HG03439 (cell line): ENCODE data around the gene GDPD4.

Experiments
- ATAC-seq: cut with Tn5 transposase; IDR thresholded peaks from one replicate; pipeline ENCODE4 v1.9.1; 2021; ENCODE audit warnings: mild to moderate bottlenecking, moderate library complexity; ENCODE audit not compliant: unreplicated experiment

The GDPD4 gene

DNA sequence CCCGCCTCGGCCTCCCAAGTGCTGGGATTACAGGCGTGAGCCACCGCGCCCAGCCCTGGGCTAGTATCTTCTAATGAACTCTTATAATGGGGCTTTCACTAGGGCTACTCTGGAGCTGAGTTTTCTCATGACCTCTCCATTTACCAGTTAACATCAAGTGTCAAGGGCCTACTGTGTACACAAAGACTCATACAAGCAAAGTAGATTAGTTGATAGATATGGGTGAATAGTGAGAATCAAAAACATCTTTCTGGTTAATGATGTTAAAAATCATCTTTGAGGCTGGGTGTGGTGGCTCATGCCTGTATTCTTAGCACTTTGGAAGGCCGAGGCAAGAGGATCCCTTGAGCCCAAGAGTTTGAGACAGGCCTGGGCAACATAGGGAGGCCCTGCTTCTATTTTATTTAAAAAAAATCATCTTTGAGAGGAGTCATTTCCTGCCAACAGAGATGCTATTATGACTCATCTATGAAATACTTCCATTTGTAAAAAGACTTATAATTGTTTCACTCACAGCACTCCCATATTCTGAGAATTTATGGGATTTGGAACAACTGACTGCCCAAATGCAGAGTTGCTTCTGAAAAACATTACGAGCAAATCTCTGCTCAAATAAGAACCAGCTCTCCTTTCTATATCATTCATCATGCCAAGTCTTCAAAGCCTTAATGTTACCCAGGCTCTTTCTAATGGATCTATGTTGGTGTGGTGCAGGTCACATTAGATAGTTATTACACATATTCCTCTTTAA is 57.0 kb downstream of the GDPD4 start:
- no peak for ATAC-seq

GRCh38 chr11:77236901-77237300 is 64.6 kb downstream of the GDPD4 start:
- no peak for ATAC-seq

DNA sequence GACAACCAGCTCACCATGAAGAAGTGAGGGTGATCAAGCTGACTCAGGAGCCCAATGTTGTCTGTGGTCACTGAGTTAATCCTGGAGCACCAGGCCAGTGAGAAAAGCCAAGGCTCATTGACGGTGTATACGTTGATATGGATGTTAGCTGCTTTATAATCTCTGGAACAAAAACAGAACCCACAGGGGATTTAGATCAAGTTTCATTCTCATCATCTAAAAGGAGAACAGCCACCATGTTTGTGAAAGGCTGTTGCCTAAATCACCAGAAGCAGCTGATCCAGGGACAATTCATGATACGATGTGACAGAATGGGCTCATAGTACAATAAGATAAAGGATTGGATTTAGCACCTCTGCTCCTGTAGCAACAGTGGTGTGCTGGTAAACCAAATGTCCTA is 68.5 kb downstream of the GDPD4 start:
- ATAC-seq = no peak

DNA sequence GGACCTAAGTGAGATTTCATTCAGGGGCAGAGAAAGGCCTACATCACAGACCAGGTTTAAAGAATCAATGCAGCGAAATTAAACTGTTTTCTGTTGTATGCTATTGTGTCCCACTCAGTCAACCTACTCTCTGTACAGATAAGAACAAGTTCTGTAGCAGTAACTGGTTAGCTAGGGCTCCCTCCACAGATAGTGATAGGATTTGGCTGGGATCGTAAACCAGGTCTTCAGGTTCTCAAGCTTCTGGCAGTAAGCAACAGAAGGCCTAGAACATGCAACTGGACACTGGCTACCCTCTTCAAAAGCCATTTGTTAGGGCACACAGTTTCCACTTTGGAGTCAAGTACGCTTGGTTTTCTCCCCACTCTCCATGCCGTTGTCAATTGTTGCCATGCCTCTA is 69.2 kb downstream of the GDPD4 start:
- no peak for ATAC-seq

GRCh38 chr11:77231800-77232199 is 69.7 kb downstream of the GDPD4 start:
- no peak for ATAC-seq

DNA sequence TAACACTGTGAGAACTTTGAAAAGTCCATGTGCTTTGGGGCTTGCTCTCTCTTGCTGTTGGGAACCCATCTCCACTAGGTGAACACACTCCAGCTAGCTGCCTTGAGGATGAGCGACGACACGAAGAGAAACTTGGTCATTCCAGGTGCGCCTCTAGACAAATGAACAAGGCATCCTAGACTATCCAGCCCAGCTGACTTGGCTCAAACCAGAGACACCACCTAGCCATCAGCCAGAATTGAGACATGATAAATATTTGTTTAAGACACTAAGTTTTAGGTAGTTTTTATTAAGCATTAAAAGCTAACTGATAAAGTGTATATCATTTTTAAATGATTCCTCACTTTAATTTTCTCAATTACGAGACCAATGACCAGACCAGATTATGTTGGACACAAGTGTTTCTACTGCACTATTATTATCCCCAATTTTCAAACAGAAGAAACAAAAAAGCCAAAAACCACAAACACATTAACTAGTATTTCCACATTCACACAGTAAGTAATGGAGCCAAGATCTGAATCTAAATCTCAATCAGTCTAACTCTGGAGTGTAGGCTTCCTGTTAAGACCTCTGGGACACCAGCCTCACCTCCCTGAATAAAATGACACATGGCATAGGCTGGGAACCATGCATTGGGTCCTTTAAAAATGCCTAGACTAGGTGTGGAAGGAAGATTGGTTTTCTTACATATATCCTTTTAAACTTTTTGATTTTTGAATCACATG is 70.4 kb downstream of the GDPD4 start:
- ATAC-seq = no peak

GRCh38 chr11:77223797-77224196 is 77.7 kb downstream of the GDPD4 start:
- ATAC-seq = no peak

DNA sequence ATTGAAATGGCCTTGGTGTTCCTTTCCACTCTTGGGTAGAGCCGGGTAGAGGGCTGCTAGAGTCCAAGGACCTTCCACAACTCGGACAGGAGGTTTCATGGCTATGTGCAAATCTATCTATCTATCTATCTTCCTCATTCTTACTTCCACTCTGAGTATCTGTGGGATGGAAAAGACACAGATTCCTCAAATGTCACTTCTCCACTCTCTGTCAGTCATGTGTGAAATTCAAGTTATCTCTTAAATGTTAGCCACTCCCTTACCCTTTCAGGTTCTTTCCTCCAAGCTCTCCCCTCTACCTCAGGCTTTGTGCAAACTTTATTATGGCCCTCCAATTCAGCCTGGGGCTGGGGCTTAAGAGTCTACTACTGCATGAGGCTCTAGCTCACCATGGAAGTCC is 84.3 kb downstream of the GDPD4 start:
- no peak for ATAC-seq

GRCh38 chr11:77215106-77215505 is 86.4 kb downstream of the GDPD4 start:
- no peak for ATAC-seq

DNA sequence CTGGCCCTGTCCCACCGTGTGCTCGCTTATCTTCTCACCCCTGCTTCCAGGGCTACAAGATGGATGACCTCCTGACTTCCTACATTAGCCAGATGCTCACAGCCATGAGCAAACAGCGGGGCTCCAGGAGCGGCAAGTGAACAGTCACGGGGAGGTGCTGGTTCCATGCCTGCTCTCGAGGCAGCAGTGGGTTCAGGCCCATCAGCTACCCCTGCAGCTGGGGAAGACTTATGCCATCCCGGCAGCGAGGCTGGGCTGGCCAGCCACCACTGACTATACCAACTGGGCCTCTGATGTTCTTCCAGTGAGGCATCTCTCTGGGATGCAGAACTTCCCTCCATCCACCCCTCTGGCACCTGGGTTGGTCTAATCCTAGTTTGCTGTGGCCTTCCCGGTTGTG is 86.9 kb downstream of the GDPD4 start:
- ATAC-seq = no peak

DNA sequence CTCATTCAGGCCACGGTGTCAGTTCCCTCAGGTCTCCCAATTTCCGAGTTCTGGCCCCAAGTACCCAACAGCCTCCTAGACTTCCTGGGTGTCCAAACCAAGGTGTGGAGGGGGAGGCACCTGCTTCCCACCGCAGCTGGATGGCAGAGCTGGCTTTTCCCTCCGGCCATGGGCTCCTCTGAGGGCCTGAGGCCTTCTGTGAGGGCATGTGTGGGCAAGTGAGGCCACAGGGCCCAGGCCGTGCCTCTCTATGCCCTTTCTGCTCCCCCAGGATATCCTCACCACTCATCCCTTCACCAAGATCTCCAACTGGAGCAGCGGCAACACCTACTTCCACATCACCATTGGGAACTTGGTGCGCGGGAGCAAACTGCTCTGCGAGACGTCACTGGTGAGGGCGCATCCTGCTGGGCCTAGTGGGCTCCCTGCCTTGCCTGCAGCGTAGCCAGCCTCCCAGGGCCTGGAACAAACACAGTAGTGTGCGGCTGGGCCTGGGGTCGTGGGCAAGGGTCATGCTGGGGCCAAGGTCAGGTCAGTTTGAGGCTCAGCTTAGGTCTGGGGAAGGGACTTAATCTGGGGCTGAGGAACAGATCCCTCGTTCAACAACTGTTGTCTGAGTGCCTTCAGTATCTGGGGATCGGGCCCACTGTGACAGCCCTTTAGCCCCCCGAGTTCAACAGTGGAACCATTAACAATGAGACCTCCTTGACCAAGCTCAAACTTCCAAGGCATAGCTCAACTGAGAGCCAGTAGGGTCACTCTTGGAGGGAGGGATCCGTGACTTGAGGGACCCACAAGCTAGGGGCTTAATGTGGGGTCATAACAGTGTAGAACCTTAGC is 87.7 kb downstream of the GDPD4 start:
- no peak for ATAC-seq

GRCh38 chr11:77213029-77213579 is 88.4 kb downstream of the GDPD4 start:
- ATAC-seq = no peak

DNA sequence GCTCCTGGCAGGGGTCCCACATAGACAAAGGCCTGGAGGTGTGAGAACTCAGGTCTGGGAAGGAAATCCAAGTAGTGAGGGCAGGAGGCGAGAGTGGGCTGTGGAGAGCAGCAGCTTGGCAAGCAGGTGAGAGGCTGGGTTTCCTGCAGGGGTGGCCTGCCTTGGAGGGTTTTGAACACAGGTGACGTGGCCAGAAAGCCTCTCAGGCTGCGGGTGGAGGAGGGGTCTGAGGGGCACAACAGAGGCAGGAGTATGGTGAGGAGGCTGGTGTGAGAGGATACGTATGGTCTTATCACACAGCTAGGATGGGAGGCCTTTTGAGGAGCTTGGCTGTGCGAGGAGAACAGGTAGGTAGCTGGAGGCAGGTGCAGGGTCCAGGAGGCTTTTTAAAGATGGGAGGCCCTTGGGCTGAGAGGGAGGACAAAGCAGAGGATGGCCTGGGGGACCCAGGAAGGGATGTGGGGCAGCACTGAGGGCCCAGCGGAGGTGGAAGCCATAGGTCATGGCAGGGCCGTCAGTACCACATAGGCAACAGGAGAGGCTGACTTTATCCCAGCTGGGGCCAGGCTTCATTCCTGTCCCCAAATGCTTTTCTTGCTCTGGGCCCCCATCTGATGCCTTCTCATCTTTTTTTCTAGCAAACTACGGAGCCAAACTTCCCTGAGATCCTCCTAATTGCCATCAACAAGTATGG is 89.0 kb downstream of the GDPD4 start:
- ATAC-seq = no peak

- no peak for ATAC-seq
Observed at GRCh38 chr11:77211594-77212251, 89.8 kb downstream of the GDPD4 start.

DNA sequence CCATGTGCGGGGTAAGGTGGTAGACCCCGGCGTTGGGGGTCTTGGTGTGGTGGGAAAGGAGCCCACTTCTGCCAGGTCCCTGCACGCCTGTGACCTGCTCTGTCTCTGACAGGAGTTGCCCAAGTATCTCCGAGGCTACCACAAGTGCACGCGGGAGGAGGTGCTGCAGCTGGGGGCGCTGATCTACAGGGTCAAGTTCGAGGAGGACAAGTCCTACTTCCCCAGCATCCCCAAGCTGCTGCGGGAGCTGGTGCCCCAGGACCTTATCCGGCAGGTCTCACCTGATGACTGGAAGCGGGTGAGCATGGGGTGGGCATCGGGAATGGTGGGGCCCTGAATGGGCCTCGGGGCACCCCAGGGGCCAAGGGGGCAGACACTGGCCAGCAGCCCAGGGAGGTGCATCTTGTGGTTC is 90.4 kb downstream of the GDPD4 start:
- no peak for ATAC-seq

GRCh38 chr11:77209663-77210062 is 91.8 kb downstream of the GDPD4 start:
- no peak for ATAC-seq

- no peak for ATAC-seq
Observed at GRCh38 chr11:77208535-77208934, 93.0 kb downstream of the GDPD4 start.

GRCh38 chr11:77207618-77208313 is 93.7 kb downstream of the GDPD4 start:
- ATAC-seq = no peak

- ATAC-seq = no peak
Observed at GRCh38 chr11:77207019-77207485, 94.4 kb downstream of the GDPD4 start.
